HepG2 (cell line): ENCODE results near the gene INF2. TPM values are rescaled to one million over a fixed set of nuclear protein-coding genes. Genes with fewer than 3 reads are reported as not detected.
A peak's percentile ranks its signal among the peaks of the same experiment; 100 is the strongest.

ENCODE experiments used
- DNMT3B ChIP-seq: conservative IDR thresholded peaks from 2 replicates; pipeline ENCODE4 v1.6.1; 2016; ENCODE audit warnings: missing biosample characterization, control low read depth
- ELK4 ChIP-seq: sonication (generic); formaldehyde crosslinking; IDR thresholded peaks from 2 replicates; pipeline ENCODE4 v1.9.0; 2021; ENCODE audit warnings: missing genetic modification reagents, borderline replicate concordance
- FOXP1 ChIP-seq, 2 experiments: fragments of 450-650 bp in 1 of 2; IDR thresholded peaks; 2 replicates each; pipeline ENCODE4 v1.6.1; 2017 to 2018; ENCODE audit warnings: antibody characterized with exemption in 1 of 2
- HNRNPUL1 ChIP-seq: fragments of 200-400 bp; formaldehyde crosslinking; IDR thresholded peaks from 2 replicates; pipeline ENCODE4 v1.6.1; 2017; ENCODE audit warnings: low read depth, mild to moderate bottlenecking, low read length, moderate library complexity
- JUND ChIP-seq: sonication (generic); formaldehyde crosslinking; IDR thresholded peaks from 2 replicates; pipeline ENCODE4 v1.8.0; 2022; ENCODE audit warnings: mild to moderate bottlenecking, missing genetic modification reagents
- NCOA1 ChIP-seq: sonication (generic); formaldehyde crosslinking; IDR thresholded peaks from 2 replicates; pipeline ENCODE4 v1.9.0; 2021; ENCODE audit warnings: missing genetic modification reagents
- RNF219 ChIP-seq: sonication (generic); formaldehyde crosslinking; IDR thresholded peaks from 2 replicates; pipeline ENCODE4 v1.5.0; 2020; ENCODE audit warnings: mild to moderate bottlenecking, missing genetic modification reagents
- ZNF121 ChIP-seq: sonication (generic); formaldehyde crosslinking; IDR thresholded peaks from 2 replicates; pipeline ENCODE4 v1.5.0; 2020; ENCODE audit warnings: mild to moderate bottlenecking, missing genetic modification reagents
- ZNF136 ChIP-seq: sonication (generic); formaldehyde crosslinking; IDR thresholded peaks from 2 replicates; pipeline ENCODE4 v1.8.1; 2022; ENCODE audit warnings: low read depth, mild to moderate bottlenecking, moderate library complexity, missing genetic modification reagents
- ZNF34 ChIP-seq: sonication (generic); formaldehyde crosslinking; IDR thresholded peaks from 2 replicates; pipeline ENCODE4 v1.4.0; 2020; ENCODE audit warnings: mild to moderate bottlenecking, missing genetic modification reagents, borderline replicate concordance
- ZNF644 ChIP-seq: IDR thresholded peaks from 2 replicates; pipeline ENCODE4 v1.6.1; 2016; ENCODE audit warnings: low read depth
- ZNF720 ChIP-seq: sonication (generic); formaldehyde crosslinking; IDR thresholded peaks from 2 replicates; pipeline ENCODE4 v1.4.0; 2020; ENCODE audit warnings: missing genetic modification reagents
- ZNF83 ChIP-seq: sonication (generic); formaldehyde crosslinking; IDR thresholded peaks from 2 replicates; pipeline ENCODE4 v1.4.0; 2020; ENCODE audit warnings: missing genetic modification reagents, mild to moderate bottlenecking, borderline replicate concordance
- polyA plus RNA-seq, 8 experiments: library from polyadenylated mRNA; depleted of rRNA in 3 of 8; stranded (reverse) in 7 of 8; unstranded in 1 of 8; fragments of >200 nt; fragmentation: Illumina TruSeq in 4 of 8; extraction: Trizol in 4 of 8; gene quantifications; 2 replicates each; pipeline versions ENCODE4 v1.2.1 to v1.2.3, GENCODE V29; 2011 to 2016; ENCODE audit warnings: low read depth in 4 of 8, missing spikeins in 1 of 8, mixed read lengths in 1 of 8; ENCODE audit not compliant: insufficient read depth in 1 of 8
- total RNA-seq, 5 experiments: library from RNA; depleted of rRNA; stranded (reverse); fragments of >200 nt; fragmentation: Illumina TruSeq; extraction: Trizol; gene quantifications; 2 replicates each; pipeline ENCODE4 v1.2.3, GENCODE V29; 2016; ENCODE audit warnings: low read depth in 1 of 5
- TF ChIP-seq, protein P1 (sequence below): sonication (generic); formaldehyde crosslinking; IDR thresholded peaks from 2 replicates; pipeline ENCODE4 v1.8.0; 2022; ENCODE audit warnings: mild to moderate bottlenecking, missing genetic modification reagents
- TF ChIP-seq, protein P2 (sequence below): sonication (generic); formaldehyde crosslinking; IDR thresholded peaks from 2 replicates; pipeline ENCODE4 v1.8.1; 2023; ENCODE audit warnings: missing genetic modification reagents, inconsistent platforms, borderline replicate concordance

INF2 gene
- total and polyA plus RNA-seq, 2 of the 13 experiments (the other 11 are each of a cell fraction or from before 2014, with no cell fraction given), result 16.4 to 26.4 TPM

- TF ChIP-seq JUND (no peak), ZNF83 (CRISPR knock-in tag) (no peak), FOXP1 (IDR thresholded peaks at IDR 0.05) (peak; percentile 30; the same call in 1 of the 2 replicates), FOXP1 (CRISPR knock-in tag; IDR thresholded peaks at IDR 0.05) (no peak), NCOA1 (no peak), ELK4 (CRISPR knock-in tag) (no peak), HNRNPUL1 (no peak), RNF219 (CRISPR knock-in tag) (no peak), ZNF644 (CRISPR knock-in tag) (no peak), ZNF136 (CRISPR knock-in tag) (no peak), DNMT3B (no peak), ZNF720 (CRISPR knock-in tag) (no peak), ZNF121 (CRISPR knock-in tag) (no peak), ZNF34 (CRISPR knock-in tag) (no peak)
- TF ChIP-seq, protein P1, sequence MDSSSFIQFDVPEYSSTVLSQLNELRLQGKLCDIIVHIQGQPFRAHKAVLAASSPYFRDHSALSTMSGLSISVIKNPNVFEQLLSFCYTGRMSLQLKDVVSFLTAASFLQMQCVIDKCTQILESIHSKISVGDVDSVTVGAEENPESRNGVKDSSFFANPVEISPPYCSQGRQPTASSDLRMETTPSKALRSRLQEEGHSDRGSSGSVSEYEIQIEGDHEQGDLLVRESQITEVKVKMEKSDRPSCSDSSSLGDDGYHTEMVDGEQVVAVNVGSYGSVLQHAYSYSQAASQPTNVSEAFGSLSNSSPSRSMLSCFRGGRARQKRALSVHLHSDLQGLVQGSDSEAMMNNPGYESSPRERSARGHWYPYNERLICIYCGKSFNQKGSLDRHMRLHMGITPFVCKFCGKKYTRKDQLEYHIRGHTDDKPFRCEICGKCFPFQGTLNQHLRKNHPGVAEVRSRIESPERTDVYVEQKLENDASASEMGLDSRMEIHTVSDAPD (CRISPR knock-in tag), result no peak
- TF ChIP-seq, protein P2, sequence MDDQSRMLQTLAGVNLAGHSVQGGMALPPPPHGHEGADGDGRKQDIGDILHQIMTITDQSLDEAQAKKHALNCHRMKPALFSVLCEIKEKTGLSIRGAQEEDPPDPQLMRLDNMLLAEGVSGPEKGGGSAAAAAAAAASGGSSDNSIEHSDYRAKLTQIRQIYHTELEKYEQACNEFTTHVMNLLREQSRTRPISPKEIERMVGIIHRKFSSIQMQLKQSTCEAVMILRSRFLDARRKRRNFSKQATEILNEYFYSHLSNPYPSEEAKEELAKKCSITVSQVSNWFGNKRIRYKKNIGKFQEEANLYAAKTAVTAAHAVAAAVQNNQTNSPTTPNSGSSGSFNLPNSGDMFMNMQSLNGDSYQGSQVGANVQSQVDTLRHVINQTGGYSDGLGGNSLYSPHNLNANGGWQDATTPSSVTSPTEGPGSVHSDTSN, result no peak
Observed at GRCh38 chr14:104665114-104665656, 24.2 kb upstream of the INF2 start (continued).
